OCI-LY1 (cell line): ENCODE data around the gene IL23A.
A peak's percentile ranks its signal among the peaks of the same experiment; 100 is the strongest.

Source experiments
- H2AFZ ChIP-seq: fragments of 200-600 bp; sonication (generic), shearing (Covaris generic); 2 replicates; pipeline ENCODE4 v1.6.0; 2014; ENCODE audit warnings: antibody characterized with exemption, mild to moderate bottlenecking, low read length
- H3F3A ChIP-seq: fragments of 200-600 bp; sonication (generic), shearing (Covaris generic); 2 replicates; pipeline ENCODE4 v1.6.0; 2014; ENCODE audit warnings: mild to moderate bottlenecking, antibody characterized with exemption, low read length, moderate library complexity; ENCODE audit not compliant: insufficient read depth
- H3K27ac ChIP-seq: fragments of 200-600 bp; sonication (generic); 2 replicates; pipeline ENCODE4 v1.5.1; 2014; ENCODE audit warnings: low read length, mixed run types, mild to moderate bottlenecking, low read depth; ENCODE audit not compliant: poor library complexity, severe bottlenecking
- H3K27me3 ChIP-seq: fragments of 200-600 bp; sonication (generic); 2 replicates; pipeline ENCODE4 v1.6.0; 2014; ENCODE audit warnings: antibody characterized with exemption, mild to moderate bottlenecking, low read length, moderate library complexity; ENCODE audit not compliant: insufficient read depth
- H3K36me3 ChIP-seq: fragments of 200-600 bp; sonication (generic); 2 replicates; pipeline ENCODE4 v1.6.1; 2014; ENCODE audit warnings: mild to moderate bottlenecking, antibody characterized with exemption, low read length, moderate library complexity, mixed read lengths; ENCODE audit not compliant: insufficient read depth
- H3K4me1 ChIP-seq: fragments of 200-600 bp; sonication (generic); 2 replicates; pipeline ENCODE4 v1.5.1; 2014; ENCODE audit warnings: mild to moderate bottlenecking, low read length, moderate library complexity; ENCODE audit not compliant: insufficient read depth, severe bottlenecking
- H3K4me2 ChIP-seq: fragments of 200-600 bp; sonication (generic), shearing (Covaris generic); 2 replicates; pipeline ENCODE4 v1.6.1; 2014; ENCODE audit warnings: low read length
- H3K4me3 ChIP-seq: fragments of 200-600 bp; sonication (generic); 2 replicates; pipeline ENCODE4 v1.5.1; 2014; ENCODE audit warnings: low read length, low read depth, mild to moderate bottlenecking, mixed read lengths; ENCODE audit not compliant: poor library complexity, severe bottlenecking
- H3K79me2 ChIP-seq: fragments of 200-600 bp; shearing (Covaris generic); 2 replicates; pipeline ENCODE4 v1.6.1; 2016; ENCODE audit warnings: mixed run types, low read length, mixed read lengths; ENCODE audit not compliant: insufficient read depth
- H3K9ac ChIP-seq: fragments of 200-600 bp; sonication (generic), shearing (Covaris generic); 2 replicates; pipeline ENCODE4 v1.6.1; 2014; ENCODE audit warnings: mild to moderate bottlenecking, low read length, mixed read lengths
- H3K9me2 ChIP-seq: fragments of 200-600 bp; sonication (generic), shearing (Covaris generic); 2 replicates; pipeline ENCODE4 v1.6.1; 2014; ENCODE audit warnings: low read depth, mild to moderate bottlenecking, low read length, mixed read lengths
- H3K9me3 ChIP-seq: fragments of 200-600 bp; shearing (Covaris generic); 2 replicates; pipeline ENCODE4 v1.6.1; 2014; ENCODE audit warnings: low read length, mixed read lengths
- H4K20me1 ChIP-seq: fragments of 200-600 bp; sonication (generic), shearing (Covaris generic); 2 replicates; pipeline ENCODE4 v1.6.0; 2016; ENCODE audit warnings: mild to moderate bottlenecking, low read length; ENCODE audit not compliant: insufficient read depth
- EZH2 ChIP-seq: fragments of 200-600 bp; sonication (generic), shearing (Covaris generic); IDR thresholded peaks from 2 replicates; pipeline ENCODE4 v1.8.0; 2017; ENCODE audit warnings: borderline replicate concordance, mixed run types, mild to moderate bottlenecking, antibody characterized with exemption, low read length, moderate library complexity, mixed read lengths
- TF ChIP-seq, protein P1 (sequence below): fragments of 200-600 bp; sonication (generic), shearing (Covaris generic); IDR thresholded peaks from 2 replicates; pipeline ENCODE4 v1.5.1; 2017; ENCODE audit warnings: mild to moderate bottlenecking, antibody characterized with exemption, low read length, moderate library complexity, mixed read lengths

The IL23A gene

DNA sequence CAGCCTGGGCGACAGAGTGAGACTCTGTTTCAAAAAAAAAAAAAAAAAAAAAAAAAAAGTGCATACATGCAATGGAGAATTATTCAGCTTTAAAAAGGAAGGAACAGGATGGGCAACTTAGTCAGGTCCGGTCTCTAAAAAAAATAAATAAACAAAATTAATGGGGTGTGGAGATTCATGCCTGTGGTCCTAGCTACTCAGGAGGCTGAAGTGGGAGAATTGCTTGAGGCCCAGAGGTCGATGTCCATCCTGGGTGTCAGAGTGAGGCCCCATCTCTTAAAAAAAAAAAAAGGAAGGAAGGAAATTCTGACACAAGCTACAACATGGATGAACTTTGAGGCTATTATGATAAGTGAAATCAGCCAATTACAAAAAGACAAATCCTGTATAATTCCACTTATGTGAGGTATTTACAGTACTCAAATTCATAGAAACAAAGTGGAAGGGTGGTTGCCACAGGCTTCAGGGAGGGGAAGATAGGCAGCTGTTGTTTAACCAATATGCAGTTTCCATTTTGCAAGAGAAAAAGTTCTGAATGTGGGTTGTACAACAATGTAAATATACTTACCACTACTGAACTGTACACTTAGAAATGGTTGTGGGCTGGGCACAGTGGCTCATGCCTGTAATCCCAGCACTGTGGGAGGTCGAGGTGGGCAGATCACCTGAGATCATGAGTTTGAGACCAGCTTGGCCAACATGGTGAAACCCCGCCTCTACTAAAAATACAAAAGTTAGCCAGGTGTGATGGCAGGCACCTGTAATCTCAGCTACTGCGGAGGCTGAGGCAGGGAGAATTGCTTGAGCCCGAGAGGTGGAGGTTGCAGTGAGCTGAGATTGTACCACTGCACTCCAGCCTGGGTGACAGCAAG lies 36.3 kb downstream of the IL23A start:
- no peak for TF ChIP-seq EZH2
- TF ChIP-seq, protein P1, sequence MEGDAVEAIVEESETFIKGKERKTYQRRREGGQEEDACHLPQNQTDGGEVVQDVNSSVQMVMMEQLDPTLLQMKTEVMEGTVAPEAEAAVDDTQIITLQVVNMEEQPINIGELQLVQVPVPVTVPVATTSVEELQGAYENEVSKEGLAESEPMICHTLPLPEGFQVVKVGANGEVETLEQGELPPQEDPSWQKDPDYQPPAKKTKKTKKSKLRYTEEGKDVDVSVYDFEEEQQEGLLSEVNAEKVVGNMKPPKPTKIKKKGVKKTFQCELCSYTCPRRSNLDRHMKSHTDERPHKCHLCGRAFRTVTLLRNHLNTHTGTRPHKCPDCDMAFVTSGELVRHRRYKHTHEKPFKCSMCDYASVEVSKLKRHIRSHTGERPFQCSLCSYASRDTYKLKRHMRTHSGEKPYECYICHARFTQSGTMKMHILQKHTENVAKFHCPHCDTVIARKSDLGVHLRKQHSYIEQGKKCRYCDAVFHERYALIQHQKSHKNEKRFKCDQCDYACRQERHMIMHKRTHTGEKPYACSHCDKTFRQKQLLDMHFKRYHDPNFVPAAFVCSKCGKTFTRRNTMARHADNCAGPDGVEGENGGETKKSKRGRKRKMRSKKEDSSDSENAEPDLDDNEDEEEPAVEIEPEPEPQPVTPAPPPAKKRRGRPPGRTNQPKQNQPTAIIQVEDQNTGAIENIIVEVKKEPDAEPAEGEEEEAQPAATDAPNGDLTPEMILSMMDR, result no peak
- Histone ChIP-seq H3K79me2 (no peaks in the 10 kb centered on the region), H3K27me3 (no peaks in the 10 kb centered on the region), H2AFZ (no peak overlapping the region), H3K4me2 (peak overlapping the region; percentile 49), H3K4me3 (peak overlapping the region; percentile 12), H3F3A (no peaks in the 10 kb centered on the region), H3K9me2 (no peaks in the 10 kb centered on the region), H3K27ac (peak overlapping the region; percentile 97), H4K20me1 (no peaks in the 10 kb centered on the region), H3K4me1 (peaks cover 40% of the 10 kb centered on the region), H3K9me3 (peaks cover 9% of the 10 kb centered on the region; the same call in 1 of the 2 replicates), H3K36me3 (peaks cover 4% of the 10 kb centered on the region; the same call in 1 of the 2 replicates), H3K9ac (peak overlapping the region; percentile 32)

DNA sequence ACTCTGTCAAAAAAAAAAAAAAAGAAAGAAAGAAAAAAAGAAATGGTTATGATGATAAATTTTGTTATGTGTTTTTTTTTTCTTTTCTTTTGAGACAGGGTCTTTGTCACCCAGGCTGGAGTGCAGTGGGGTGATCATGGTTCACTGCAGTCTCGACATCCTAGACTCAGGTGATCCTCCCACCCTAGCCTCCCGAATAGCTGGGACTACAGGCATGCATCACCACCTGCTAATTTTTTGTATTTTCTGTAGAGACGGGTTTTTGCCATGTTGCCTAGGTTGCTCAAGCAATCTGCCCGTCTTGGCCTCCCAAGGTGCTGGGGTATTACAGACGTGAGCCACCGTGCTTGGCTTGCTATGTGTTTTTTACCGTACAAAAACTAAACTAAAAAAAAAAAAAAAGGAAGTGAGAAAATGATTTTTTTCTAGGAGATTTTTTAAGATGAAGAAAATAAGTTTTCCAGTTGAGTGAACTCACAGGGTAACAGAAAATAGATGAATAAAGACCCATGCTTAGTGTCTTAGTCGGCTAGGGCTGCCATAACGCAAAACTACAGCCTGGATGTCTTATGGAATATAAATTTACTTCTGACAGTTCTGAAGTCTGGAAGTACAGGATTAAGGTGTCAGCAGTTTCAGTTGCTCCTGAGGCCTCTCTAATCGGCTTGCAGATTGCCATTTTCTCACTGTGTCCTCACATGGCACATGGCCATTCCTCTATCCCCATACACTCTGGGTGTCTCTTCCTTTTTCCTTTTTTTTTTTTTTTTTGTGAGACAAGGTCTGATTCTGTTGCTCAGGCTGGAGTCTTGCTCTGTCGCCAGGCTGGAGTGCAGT lies 37.1 kb downstream of the IL23A start:
- Histone ChIP-seq H3K4me1 (peaks cover 40% of the 10 kb centered on the region), H3K36me3 (peaks cover 4% of the 10 kb centered on the region; the same call in 1 of the 2 replicates), H4K20me1 (no peaks in the 10 kb centered on the region), H3K27ac (peak overlapping the region; percentile 97), H3K9me3 (peaks cover 9% of the 10 kb centered on the region; the same call in 1 of the 2 replicates), H2AFZ (no peak overlapping the region), H3K9me2 (no peaks in the 10 kb centered on the region), H3K79me2 (no peaks in the 10 kb centered on the region), H3K27me3 (no peaks in the 10 kb centered on the region), H3K9ac (peak overlapping the region; percentile 54), H3K4me3 (no peak overlapping the region), H3F3A (no peaks in the 10 kb centered on the region), H3K4me2 (peak overlapping the region; percentile 61)
- TF ChIP-seq, protein P1, result no peak
- TF ChIP-seq EZH2, result no peak

DNA sequence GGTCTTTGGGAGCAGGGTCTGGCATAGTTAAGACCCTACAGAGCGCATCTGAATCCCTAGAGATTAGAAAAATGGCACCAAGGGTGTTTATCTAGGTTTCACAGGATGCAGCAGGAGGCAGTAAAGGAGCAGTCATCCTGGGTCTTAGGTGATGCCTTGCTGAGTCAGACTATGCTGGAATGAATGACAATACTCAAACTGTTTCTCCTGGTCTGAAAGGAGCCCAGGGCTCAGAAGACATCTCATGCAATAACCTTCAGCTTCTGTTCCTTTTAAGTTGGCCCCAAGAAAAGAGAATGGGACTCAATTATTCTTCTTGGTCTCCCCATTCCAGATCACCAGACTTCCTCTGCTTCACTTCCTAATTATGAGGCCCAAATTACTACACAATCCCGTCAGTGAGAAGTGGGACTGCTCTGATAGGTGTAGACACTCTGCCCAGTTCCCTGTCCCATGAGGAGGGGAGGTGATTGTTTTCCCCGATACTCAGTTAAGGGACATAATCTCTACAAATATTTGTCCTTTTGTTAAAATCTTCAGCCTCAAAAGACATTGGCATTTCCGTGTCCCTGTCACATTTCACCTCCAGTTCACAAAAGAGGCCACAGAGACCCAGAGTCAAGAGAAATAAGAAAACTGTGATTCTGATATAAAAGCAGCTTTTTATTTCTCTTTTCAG lies 38.8 kb downstream of the IL23A start:
- TF ChIP-seq EZH2, result no peak
- TF ChIP-seq, protein P1, result no peak
- H3K9me2 ChIP-seq, result no peaks in the 10 kb centered on the region
- no peak overlapping the region for H3K4me3 ChIP-seq
- no peaks in the 10 kb centered on the region for H3K79me2 ChIP-seq
- H3F3A ChIP-seq, result no peaks in the 10 kb centered on the region
- no peaks in the 10 kb centered on the region for H3K27me3 ChIP-seq
- H3K9me3 ChIP-seq, result 0 out of 2 replicates have a peak, but pooled peaks cover 3% of the 10 kb centered on the region
- peaks cover 40% of the 10 kb centered on the region for H3K4me1 ChIP-seq
- peaks cover 4% of the 10 kb centered on the region; the same call in 1 of the 2 replicates for H3K36me3 ChIP-seq
- no peak overlapping the region for H3K9ac ChIP-seq
- H2AFZ ChIP-seq, result peak overlapping the region; percentile 84; the same call in 1 of the 2 replicates
- H3K27ac ChIP-seq, result peak overlapping the region; percentile 97
- H4K20me1 ChIP-seq, result no peaks in the 10 kb centered on the region
- H3K4me2 ChIP-seq, result no peak overlapping the region
